A673 (cell line): ENCODE measurements around the gene NAA40. TPM values are rescaled to one million over a fixed set of nuclear protein-coding genes. Genes with fewer than 3 reads are reported as not detected.

ENCODE experiments used
- Bru-seq: library from RNA; stranded (reverse); fragments of 400-500 nt; gene quantifications from one replicate; lab custom pipeline; 2021; lab: Mats Ljungman, UMichigan
- BruChase-seq, 2 experiments: library from RNA; stranded (reverse); fragments of 400-500 nt; gene quantifications; one replicate each; lab custom pipeline; 2021; lab: Mats Ljungman, UMichigan
- BruUV-seq: library from RNA; stranded (reverse); fragments of 400-500 nt; replicated peaks from 2 replicates; lab custom pipeline; 2021; lab: Mats Ljungman, UMichigan
- CTCF ChIA-PET: fragments of 300-600 bp; sonication (Branson Sonifier 250); formaldehyde crosslinking; loops from one replicate; lab custom pipeline; 2022; ENCODE audit warnings: antibody characterized with exemption; lab: Charles Lee
- POLR2A ChIA-PET: fragments of 300-600 bp; sonication (Branson Sonifier 250); formaldehyde crosslinking; loops from one replicate; lab custom pipeline; 2022; ENCODE audit warnings: antibody characterized with exemption; ENCODE audit not compliant: low non-redundant PET; lab: Charles Lee
- DNase-seq: peaks from one replicate; pipeline ENCODE4 v3.0.0-alpha.2; 2015; ENCODE audit warnings: low spot score
- H3K27ac ChIP-seq: fragments of 200-600 bp; sonication (generic); 2 replicates; pipeline ENCODE4 v1.5.1; 2016; ENCODE audit warnings: mixed run types, low read depth, mild to moderate bottlenecking, mixed read lengths, antibody characterized with exemption, low read length; ENCODE audit not compliant: poor library complexity, severe bottlenecking
- H3K27me3 ChIP-seq: fragments of 200-600 bp; sonication (generic); replicated peaks from 2 replicates; pipeline ENCODE4 v1.6.1; 2017; ENCODE audit warnings: mixed run types, low read depth, mild to moderate bottlenecking, mixed read lengths, antibody characterized with exemption, low read length; ENCODE audit not compliant: insufficient read depth, poor library complexity
- H3K36me3 ChIP-seq: fragments of 200-600 bp; sonication (generic); 2 replicates; pipeline ENCODE4 v1.6.1; 2016; ENCODE audit warnings: mixed run types, mild to moderate bottlenecking, mixed read lengths, antibody characterized with exemption, low read length; ENCODE audit not compliant: insufficient read depth, poor library complexity, severe bottlenecking
- H3K4me1 ChIP-seq: fragments of 200-600 bp; sonication (generic); 2 replicates; pipeline ENCODE4 v1.6.1; 2017; ENCODE audit warnings: mixed run types, mild to moderate bottlenecking, mixed read lengths, antibody characterized with exemption, low read length; ENCODE audit not compliant: insufficient read depth, poor library complexity, severe bottlenecking
- H3K4me3 ChIP-seq: fragments of 200-600 bp; sonication (generic); 2 replicates; pipeline ENCODE4 v1.5.1; 2016; ENCODE audit warnings: low read depth, mixed run types, mild to moderate bottlenecking, mixed read lengths, low read length; ENCODE audit not compliant: poor library complexity, severe bottlenecking
- H3K9me3 ChIP-seq: fragments of 200-600 bp; sonication (generic); 2 replicates; pipeline ENCODE4 v1.6.1; 2016; ENCODE audit warnings: mixed run types, low read depth, mild to moderate bottlenecking, mixed read lengths, antibody characterized with exemption, low read length; ENCODE audit not compliant: poor library complexity, severe bottlenecking
- CTCF ChIP-seq: fragments of 300-800, 200-600 bp; sonication (generic); conservative IDR thresholded peaks from 2 replicates; pipeline ENCODE4 v1.5.1; 2017; ENCODE audit warnings: low read depth, mild to moderate bottlenecking, antibody characterized with exemption, low read length, moderate library complexity, mixed read lengths
- EZH2 ChIP-seq: fragments of 200-600 bp; sonication (generic); IDR thresholded peaks from 2 replicates; pipeline ENCODE4 v1.6.1; 2017; ENCODE audit warnings: borderline replicate concordance, low read depth, mild to moderate bottlenecking, mixed read lengths, antibody characterized with exemption, low read length; ENCODE audit not compliant: poor library complexity, severe bottlenecking
- intact Hi-C: fragments of 100-400 bp; cut with micrococcal nuclease; formaldehyde crosslinking; loops from one replicate; pipeline ENCODE4 v1.10.0; 2022; ENCODE audit not compliant: unreplicated experiment
- long read RNA-seq: library from polyadenylated mRNA; stranded (forward); transcript quantifications from one replicate; pipeline ENCODE4 v2.0.0, GENCODE V29; 2022
- total RNA-seq: library from RNA; stranded (reverse); gene quantifications from 2 replicates; pipeline ENCODE4 v1.2.3, GENCODE V29; 2021

The NAA40 gene
- total RNA-seq: 44.8 and 51.2 TPM in 2 replicates
- percentile 77 among the genes with signal in this experiment for Bru-seq, nascent RNA
- BruChase-seq, experiment 1, labeled RNA remaining after a 2-hour chase: percentile 83 among the genes with signal in this experiment
- percentile 85 among the genes with signal in this experiment for BruChase-seq, experiment 2, labeled RNA remaining after a 6-hour chase
- long read RNA-seq, full-length matches to known transcripts: 40 of 52 reads
- long read RNA-seq, partial matches to known transcripts: 8 of 52 reads
- long read RNA-seq, other reads (novel, unspliced or antisense): 4 of 52 reads

- H3K27me3 ChIP-seq: no peaks in the 10 kb centered on the region
- H3K4me1 ChIP-seq: peaks cover 7% of the 10 kb centered on the region
- no peak for TF ChIP-seq CTCF
- no peak for TF ChIP-seq EZH2
- ChIA-PET CTCF (interaction anchor here (0.8 kb wide), 1 partner anchor 354 kb away, joined by 7 read pairs; no protein-coding TSS in a partner anchor), POLR2A (interaction anchor here (0.6 kb wide), 1 partner anchor 1097 kb away, joined by 3 read pairs; no protein-coding TSS in a partner anchor)
- no TSS peak for BruUV-seq
- intact Hi-C loops: no loop called here
- peak; percentile 97 for DNase-seq
- no peaks in the 10 kb centered on the region for H3K36me3 ChIP-seq
- H3K27ac ChIP-seq: peak within 1 kb of the TSS; percentile 85
- peak within 1 kb of the TSS; percentile 97 for H3K4me3 ChIP-seq
- no peaks in the 10 kb centered on the region for H3K9me3 ChIP-seq
Measured at GRCh38 chr11:63938479-63939396, at the start of gene NAA40. Gene NAA40, plus strand, starts transcription at chr11:63939002. Its CDS starts 95 bp downstream, at chr11:63939097.

GRCh38 chr11:63889344-63889743, 49.5 kb upstream of the NAA40 start:
- no peaks in the 10 kb centered on the region for H3K9me3 ChIP-seq
- DNase-seq: no peak
- H3K27me3 ChIP-seq: no peaks in the 10 kb centered on the region
- no peak overlapping the region for H3K27ac ChIP-seq
- ChIA-PET CTCF (no interaction called here), POLR2A (no interaction called here)
- H3K4me1 ChIP-seq: peaks cover 5% of the 10 kb centered on the region
- no peak overlapping the region for H3K4me3 ChIP-seq
- no peaks in the 10 kb centered on the region for H3K36me3 ChIP-seq
- no TSS peak for BruUV-seq
- intact Hi-C loops: no loop called here
- TF ChIP-seq CTCF (no peak), EZH2 (no peak)

GRCh38 chr11:63890368-63890767, 48.4 kb upstream of the NAA40 start:
- H3K4me1 ChIP-seq: peaks cover 5% of the 10 kb centered on the region
- H3K27me3 ChIP-seq: no peaks in the 10 kb centered on the region
- TF ChIP-seq CTCF: no peak
- BruUV-seq: no TSS peak
- no peak for DNase-seq
- POLR2A ChIA-PET: no interaction called here
- intact Hi-C loops: no loop called here
- H3K27ac ChIP-seq: no peak overlapping the region
- no peak overlapping the region for H3K4me3 ChIP-seq
- H3K9me3 ChIP-seq: no peaks in the 10 kb centered on the region
- CTCF ChIA-PET: no interaction called here
- H3K36me3 ChIP-seq: no peaks in the 10 kb centered on the region
